Measurements from ENCODE around the gene NID2.
A peak's percentile ranks its signal among the peaks of the same experiment; 100 is the strongest.

DNA sequence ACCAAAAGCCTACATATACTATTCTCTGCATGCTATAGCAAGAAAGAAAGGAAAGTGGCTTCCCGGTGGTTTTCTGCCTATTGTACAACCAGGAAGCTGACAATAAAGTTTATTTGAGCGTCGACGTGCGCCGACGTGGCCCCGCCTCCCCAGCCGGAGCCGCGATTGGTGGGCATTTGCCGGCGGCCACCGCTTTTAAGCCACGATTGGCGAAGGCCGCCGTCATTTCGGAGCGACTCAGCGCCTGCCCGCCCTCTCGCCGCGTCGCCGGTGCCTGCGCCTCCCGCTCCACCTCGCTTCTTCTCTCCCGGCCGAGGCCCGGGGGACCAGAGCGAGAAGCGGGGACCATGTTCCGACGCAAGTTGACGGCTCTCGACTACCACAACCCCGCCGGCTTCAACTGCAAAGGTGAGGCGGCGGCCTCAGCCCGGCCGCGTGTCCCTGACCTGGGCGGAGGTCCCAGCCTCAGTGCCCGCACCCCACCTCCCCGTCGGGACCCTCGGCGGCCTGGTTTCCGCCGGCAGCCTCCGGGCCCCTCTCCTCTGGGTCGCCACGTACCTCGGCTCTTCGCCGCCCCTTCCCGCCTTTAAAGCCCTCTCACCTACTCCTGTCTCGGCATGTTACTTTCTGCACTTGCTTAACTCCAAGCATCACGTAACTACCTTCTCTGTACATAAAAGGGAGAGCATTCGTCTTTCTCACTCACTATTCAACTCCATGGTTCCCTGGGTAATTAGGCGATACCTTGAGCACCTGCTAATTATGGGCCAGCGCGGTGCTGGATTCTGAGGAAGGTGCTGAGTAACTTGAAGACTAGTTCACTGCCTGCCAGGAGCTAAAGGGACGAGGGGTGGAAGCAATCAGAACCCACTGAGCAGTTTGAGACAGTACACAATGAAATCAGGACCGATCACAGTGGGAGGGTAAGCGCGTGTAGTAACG, 79.3 kb downstream of the NID2 start, which contains the start of gene RTRAF:
- TF ChIP-seq, protein P1, sequence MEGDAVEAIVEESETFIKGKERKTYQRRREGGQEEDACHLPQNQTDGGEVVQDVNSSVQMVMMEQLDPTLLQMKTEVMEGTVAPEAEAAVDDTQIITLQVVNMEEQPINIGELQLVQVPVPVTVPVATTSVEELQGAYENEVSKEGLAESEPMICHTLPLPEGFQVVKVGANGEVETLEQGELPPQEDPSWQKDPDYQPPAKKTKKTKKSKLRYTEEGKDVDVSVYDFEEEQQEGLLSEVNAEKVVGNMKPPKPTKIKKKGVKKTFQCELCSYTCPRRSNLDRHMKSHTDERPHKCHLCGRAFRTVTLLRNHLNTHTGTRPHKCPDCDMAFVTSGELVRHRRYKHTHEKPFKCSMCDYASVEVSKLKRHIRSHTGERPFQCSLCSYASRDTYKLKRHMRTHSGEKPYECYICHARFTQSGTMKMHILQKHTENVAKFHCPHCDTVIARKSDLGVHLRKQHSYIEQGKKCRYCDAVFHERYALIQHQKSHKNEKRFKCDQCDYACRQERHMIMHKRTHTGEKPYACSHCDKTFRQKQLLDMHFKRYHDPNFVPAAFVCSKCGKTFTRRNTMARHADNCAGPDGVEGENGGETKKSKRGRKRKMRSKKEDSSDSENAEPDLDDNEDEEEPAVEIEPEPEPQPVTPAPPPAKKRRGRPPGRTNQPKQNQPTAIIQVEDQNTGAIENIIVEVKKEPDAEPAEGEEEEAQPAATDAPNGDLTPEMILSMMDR (conservative IDR thresholded peaks at IDR 0.05; ENCODE audit: low read depth, low read length), result no peak
- TF ChIP-seq NFE2L2 (IDR thresholded peaks at IDR 0.05; ENCODE audit: low read depth, low read length), result 0 out of 2 replicates have a peak, but pooled peaks have one; percentile 17
